C4-2B (cell line): ENCODE data around the gene NSMF.

Source experiments
- H3K27ac ChIP-seq: fragments of 450-650 bp; 2 replicates; pipeline ENCODE4 v1.5.1; 2017
- ZFX ChIP-seq: fragments of 450-650 bp; IDR thresholded peaks from 2 replicates; pipeline ENCODE4 v1.6.1; 2017
- TF ChIP-seq, protein P1 (sequence below): fragments of 450-650 bp; conservative IDR thresholded peaks from 2 replicates; pipeline ENCODE4 v1.5.1; 2017; ENCODE audit warnings: mild to moderate bottlenecking

Gene NSMF

GRCh38 chr9:137426018-137426681 lies 33.0 kb downstream of the NSMF start:
- TF ChIP-seq ZFX = no peak
- TF ChIP-seq, protein P1, sequence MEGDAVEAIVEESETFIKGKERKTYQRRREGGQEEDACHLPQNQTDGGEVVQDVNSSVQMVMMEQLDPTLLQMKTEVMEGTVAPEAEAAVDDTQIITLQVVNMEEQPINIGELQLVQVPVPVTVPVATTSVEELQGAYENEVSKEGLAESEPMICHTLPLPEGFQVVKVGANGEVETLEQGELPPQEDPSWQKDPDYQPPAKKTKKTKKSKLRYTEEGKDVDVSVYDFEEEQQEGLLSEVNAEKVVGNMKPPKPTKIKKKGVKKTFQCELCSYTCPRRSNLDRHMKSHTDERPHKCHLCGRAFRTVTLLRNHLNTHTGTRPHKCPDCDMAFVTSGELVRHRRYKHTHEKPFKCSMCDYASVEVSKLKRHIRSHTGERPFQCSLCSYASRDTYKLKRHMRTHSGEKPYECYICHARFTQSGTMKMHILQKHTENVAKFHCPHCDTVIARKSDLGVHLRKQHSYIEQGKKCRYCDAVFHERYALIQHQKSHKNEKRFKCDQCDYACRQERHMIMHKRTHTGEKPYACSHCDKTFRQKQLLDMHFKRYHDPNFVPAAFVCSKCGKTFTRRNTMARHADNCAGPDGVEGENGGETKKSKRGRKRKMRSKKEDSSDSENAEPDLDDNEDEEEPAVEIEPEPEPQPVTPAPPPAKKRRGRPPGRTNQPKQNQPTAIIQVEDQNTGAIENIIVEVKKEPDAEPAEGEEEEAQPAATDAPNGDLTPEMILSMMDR = no peak
- H3K27ac ChIP-seq = no peak overlapping the region

DNA sequence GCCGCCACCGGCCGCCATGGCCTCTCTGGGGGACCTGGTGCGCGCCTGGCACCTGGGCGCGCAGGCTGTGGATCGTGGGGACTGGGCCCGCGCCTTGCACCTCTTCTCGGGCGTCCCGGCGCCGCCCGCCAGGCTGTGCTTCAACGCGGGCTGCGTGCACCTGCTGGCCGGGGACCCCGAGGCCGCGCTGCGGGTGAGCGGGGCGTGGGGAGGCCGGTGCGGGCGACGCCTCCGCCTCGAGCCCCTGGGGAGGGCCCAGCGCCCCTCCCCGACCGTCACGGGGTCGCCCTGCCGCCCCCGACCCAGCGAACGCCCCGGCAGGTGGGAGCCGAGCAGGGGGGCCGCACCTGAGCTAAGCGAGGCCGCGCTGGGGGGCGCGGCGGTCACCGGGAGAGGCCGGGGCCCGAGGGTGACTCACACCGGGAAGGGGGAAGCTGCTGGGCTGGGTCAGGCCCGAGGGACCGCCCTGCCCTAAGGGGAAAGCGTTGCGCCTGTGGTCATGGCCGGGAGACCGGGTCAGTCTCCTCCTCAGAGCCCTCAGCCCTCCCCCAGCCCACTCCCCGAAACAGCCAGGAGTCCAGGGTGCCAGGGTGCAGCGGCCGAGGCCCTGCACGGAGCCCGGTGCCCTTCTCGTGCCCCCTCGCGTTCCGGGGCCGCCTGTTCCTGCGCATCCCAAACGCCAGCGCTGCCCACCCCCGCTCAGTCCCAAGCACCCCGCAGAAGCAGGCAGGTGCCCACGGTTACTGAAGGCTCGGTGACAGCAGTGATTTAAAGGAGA lies 35.4 kb downstream of the NSMF start:
- TF ChIP-seq, protein P1 = no peak; the same call in none of the 2 replicates
- TF ChIP-seq ZFX = no peak
- peak overlapping the region; percentile 81 for H3K27ac ChIP-seq

DNA sequence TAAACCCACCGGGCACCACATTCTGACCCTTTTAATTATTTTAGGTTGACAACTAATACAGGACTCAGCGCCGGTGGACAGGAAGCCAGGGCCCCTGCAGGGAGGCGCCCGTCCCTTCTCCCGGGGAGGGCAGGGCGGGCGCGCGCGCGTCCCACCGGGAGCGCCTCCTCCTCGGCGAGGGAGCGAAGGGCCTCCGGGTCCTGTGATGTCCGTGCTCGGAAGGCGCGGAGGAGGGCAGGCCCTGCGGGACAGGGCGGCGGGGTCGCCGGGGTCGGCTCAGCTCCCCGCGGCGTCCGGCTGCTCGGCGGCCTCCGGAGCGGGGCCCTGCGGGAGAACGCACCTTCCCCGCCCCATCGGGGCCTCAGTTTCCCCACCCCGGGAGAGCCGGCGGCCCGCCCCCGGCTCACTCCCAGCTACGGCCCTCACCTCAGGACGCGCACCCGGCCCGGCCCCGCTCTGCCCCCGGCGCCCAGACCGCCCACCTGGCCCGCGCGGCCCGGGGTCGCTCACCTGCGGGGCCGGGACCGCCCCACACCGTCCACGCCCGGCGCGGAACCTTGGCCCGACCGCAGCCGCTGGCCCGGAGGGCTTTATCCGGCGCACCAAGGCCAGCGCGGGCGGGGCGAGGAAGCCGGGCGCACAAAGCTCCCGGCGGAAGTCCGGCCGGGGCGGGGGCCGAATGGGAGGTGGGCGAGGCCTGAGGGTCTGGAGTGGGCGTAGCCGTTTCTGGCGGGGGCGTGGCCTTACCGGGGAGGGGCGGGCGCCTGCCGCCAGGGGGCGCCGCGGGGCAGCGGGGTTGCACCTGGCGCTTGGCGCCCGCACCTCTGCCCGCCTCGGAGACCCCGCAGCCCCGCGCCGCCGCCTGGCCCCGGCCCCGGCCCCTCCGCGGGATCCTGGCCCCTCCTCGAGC lies 36.3 kb downstream of the NSMF start, which contains the start of the genes EXD3 and NOXA1:
Gene EXD3 (minus strand): TSS at position 559 of the 910 bp plus-strand sequence. CDS start 27,805 bp downstream, outside the sequence.
Gene NOXA1 (plus strand): TSS at position 790 of the 910 bp plus-strand sequence. CDS start 137 bp downstream, outside the sequence.
- peak within 1 kb of the TSS; percentile 81 for H3K27ac ChIP-seq
- TF ChIP-seq ZFX = peak; percentile 96
- TF ChIP-seq, protein P1 = peak; percentile 98

- TF ChIP-seq, protein P1 = no peak
- TF ChIP-seq ZFX = no peak
- H3K27ac ChIP-seq = peak overlapping the region; percentile 81
Measured at GRCh38 chr9:137421838-137422603, 37.1 kb downstream of the NSMF start.

- H3K27ac ChIP-seq = no peak overlapping the region
- no peak for TF ChIP-seq ZFX
- TF ChIP-seq, protein P1 = no peak
Measured at GRCh38 chr9:137417161-137418021, 41.7 kb downstream of the NSMF start.
